Skeletal muscle cell (primary cell): ENCODE measurements around the gene ZBTB1.
A peak's percentile ranks its signal among the peaks of the same experiment; 100 is the strongest.

Source experiments
- DNase-seq: peaks from one replicate; pipeline ENCODE4 v3.0.0-alpha.2; 2010; ENCODE audit warnings: low read depth
- H3K4me3 ChIP-seq: 2 replicates; pipeline ENCODE4 v1.5.1; 2011; ENCODE audit warnings: low read depth, mild to moderate bottlenecking, control low read depth, low read length, moderate library complexity

ZBTB1 gene

GRCh38 chr14:64504310-64504896 lies at the start of gene ZBTB1:
Gene ZBTB1, plus strand, starts transcription at chr14:64504770. Its CDS starts 16,735 bp downstream, at chr14:64521505.
- peak within 1 kb of the TSS; percentile 88 for H3K4me3 ChIP-seq
- DNase-seq, result peak; percentile 89

GRCh38 chr14:64459405-64460136 lies 45.0 kb upstream of the ZBTB1 start:
- DNase-seq, result no peak

GRCh38 chr14:64461221-64461620 lies 43.3 kb upstream of the ZBTB1 start:
- H3K4me3 ChIP-seq, result no peak overlapping the region
- DNase-seq, result no peak

More at GRCh38 chr14:64459405-64460136, 45.0 kb upstream of the ZBTB1 start:
- no peak overlapping the region for H3K4me3 ChIP-seq

- no peak overlapping the region for H3K4me3 ChIP-seq
- DNase-seq, result no peak
These were observed 41.4 kb upstream of the ZBTB1 start for GRCh38 chr14:64463195-64463594.

GRCh38 chr14:64463873-64464272 lies 40.7 kb upstream of the ZBTB1 start:
- no peak for DNase-seq
- no peak overlapping the region for H3K4me3 ChIP-seq

GRCh38 chr14:64464651-64465050 lies 39.9 kb upstream of the ZBTB1 start:
- peak overlapping the region; percentile 63 for H3K4me3 ChIP-seq
- DNase-seq, result no peak

GRCh38 chr14:64465191-64465822 lies 39.3 kb upstream of the ZBTB1 start, which contains the start of gene AKAP5:
Gene AKAP5, plus strand, starts transcription at chr14:64465499. Its CDS starts 2,896 bp downstream, at chr14:64468395.
- DNase-seq, result no peak
- H3K4me3 ChIP-seq, result peak within 1 kb of the TSS; percentile 63

- peak overlapping the region; percentile 63 for H3K4me3 ChIP-seq
- DNase-seq, result no peak
These were observed 38.6 kb upstream of the ZBTB1 start for GRCh38 chr14:64465831-64466554.

GRCh38 chr14:64467101-64467500 lies 37.5 kb upstream of the ZBTB1 start:
- no peak overlapping the region for H3K4me3 ChIP-seq
- no peak for DNase-seq

- no peak for DNase-seq
- H3K4me3 ChIP-seq, result no peak overlapping the region
These were observed 37.0 kb upstream of the ZBTB1 start for GRCh38 chr14:64467566-64467965.

GRCh38 chr14:64468451-64468850 lies 36.1 kb upstream of the ZBTB1 start:
- DNase-seq, result no peak
- no peak overlapping the region for H3K4me3 ChIP-seq

GRCh38 chr14:64474041-64474440 lies 30.5 kb upstream of the ZBTB1 start:
- no peak for DNase-seq
- no peak overlapping the region for H3K4me3 ChIP-seq

- no peak for DNase-seq
- H3K4me3 ChIP-seq, result no peak overlapping the region
These were observed 29.9 kb upstream of the ZBTB1 start for GRCh38 chr14:64474698-64475097.

GRCh38 chr14:64475585-64476273 lies 28.8 kb upstream of the ZBTB1 start:
- no peak for DNase-seq
- H3K4me3 ChIP-seq, result no peak overlapping the region

GRCh38 chr14:64476438-64476837 lies 28.1 kb upstream of the ZBTB1 start:
- H3K4me3 ChIP-seq, result no peak overlapping the region
- DNase-seq, result no peak

GRCh38 chr14:64478634-64479250 lies 25.8 kb upstream of the ZBTB1 start:
- no peak overlapping the region for H3K4me3 ChIP-seq
- no peak for DNase-seq

GRCh38 chr14:64488590-64489099 lies 15.9 kb upstream of the ZBTB1 start:
- no peak overlapping the region for H3K4me3 ChIP-seq
- no peak for DNase-seq

GRCh38 chr14:64491637-64492036 lies 12.9 kb upstream of the ZBTB1 start:
- no peak for DNase-seq
- no peak overlapping the region for H3K4me3 ChIP-seq

GRCh38 chr14:64493455-64493854 lies 11.1 kb upstream of the ZBTB1 start:
- H3K4me3 ChIP-seq, result no peak overlapping the region
- DNase-seq, result no peak
